Raji (cell line): ENCODE results near the gene RETREG3.

ENCODE experiments used
- POLR2A ChIP-seq: IDR thresholded peaks from 2 replicates; pipeline ENCODE4 v1.6.1; 2011; ENCODE audit warnings: low read depth, low read length, control low read depth; ENCODE audit not compliant: insufficient read depth

Gene RETREG3

GRCh38 chr17:42579794-42580551 is 29.2 kb downstream of the RETREG3 start:
- TF ChIP-seq POLR2A: no peak

- TF ChIP-seq POLR2A: 0 out of 2 replicates have a peak, but pooled peaks have one; percentile 22
These were observed 30.8 kb downstream of the RETREG3 start for GRCh38 chr17:42578282-42578869.

- TF ChIP-seq POLR2A: peak; percentile 81
These were observed 31.5 kb downstream of the RETREG3 start, which contains the start of gene PSMC3IP for GRCh38 chr17:42577532-42578281. TSS of gene PSMC3IP (minus strand) at chr17:42577729. CDS start at chr17:42577686, 43 bp downstream.

GRCh38 chr17:42577140-42577531 is 32.0 kb downstream of the RETREG3 start:
- TF ChIP-seq POLR2A: no peak

GRCh38 chr17:42574463-42574862 is 34.7 kb downstream of the RETREG3 start:
- no peak for TF ChIP-seq POLR2A

GRCh38 chr17:42573095-42573494 is 36.1 kb downstream of the RETREG3 start:
- 0 out of 2 replicates have a peak, but pooled peaks have one; percentile 10 for TF ChIP-seq POLR2A

GRCh38 chr17:42571435-42572225 is 37.5 kb downstream of the RETREG3 start:
- TF ChIP-seq POLR2A: no peak

- 0 out of 2 replicates have a peak, but pooled peaks have one; percentile 19 for TF ChIP-seq POLR2A
These were observed 40.6 kb downstream of the RETREG3 start for GRCh38 chr17:42568341-42569111.

GRCh38 chr17:42566883-42567573 is 42.1 kb downstream of the RETREG3 start, which contains the start of gene MLX:
TSS of gene MLX (plus strand) at chr17:42567100. CDS start at chr17:42567125, 25 bp downstream.
- peak; percentile 80 for TF ChIP-seq POLR2A

GRCh38 chr17:42566215-42566882 is 42.8 kb downstream of the RETREG3 start:
- no peak for TF ChIP-seq POLR2A

GRCh38 chr17:42565523-42566214 is 43.5 kb downstream of the RETREG3 start:
- no peak for TF ChIP-seq POLR2A

- no peak for TF ChIP-seq POLR2A
These were observed 44.2 kb downstream of the RETREG3 start for GRCh38 chr17:42564815-42565522.

- TF ChIP-seq POLR2A: no peak
These were observed 45.2 kb downstream of the RETREG3 start for GRCh38 chr17:42563950-42564349.
